Inflammatory macrophage treated with lipopolysaccharide for 1 hour (primary cell): Measurements from ENCODE around the gene CFAP99.
A peak's percentile ranks its signal among the peaks of the same experiment; 100 is the strongest.
"Not testable (repeated sequence)": the region's sequence is repeated elsewhere in the genome, so short reads cannot be mapped to it uniquely, and the experiment has no call there.

ENCODE experiments used
- DNase-seq, 2 donors: peaks; one replicate each; pipeline ENCODE4 v3.0.0-alpha.2; 2020 to 2022

CFAP99 gene

GRCh38 chr4:2412885-2413716 lies 5.7 kb upstream of the CFAP99 start:
- DNase-seq, result peak; percentile 78 to 93

GRCh38 chr4:2413821-2414610 lies 4.7 kb upstream of the CFAP99 start:
- DNase-seq, result peak in 1 of 2 donors; percentile 51

- DNase-seq, result no peak
These were observed 3.5 kb upstream of the CFAP99 start for GRCh38 chr4:2415213-2415612.

GRCh38 chr4:2415881-2416563 lies 2.7 kb upstream of the CFAP99 start:
- DNase-seq, result no peak

- no peak for DNase-seq
These were observed 2.1 kb upstream of the CFAP99 start for GRCh38 chr4:2416564-2417225.

- no peak for DNase-seq
These were observed 1.5 kb upstream of the CFAP99 start for GRCh38 chr4:2417226-2417764.

- no peak for DNase-seq
These were observed 748 bp upstream of the CFAP99 start, which contains the start of gene ZFYVE28 for GRCh38 chr4:2417765-2418649. Gene ZFYVE28 (minus strand): TSS chr4:2418645. CDS start chr4:2418323, 322 bp downstream.

- DNase-seq, result peak; percentile 56 to 65
These were observed 1.1 kb downstream of the CFAP99 start for GRCh38 chr4:2419814-2420213.

- DNase-seq, result no peak
These were observed 3.2 kb downstream of the CFAP99 start for GRCh38 chr4:2421928-2422327.

GRCh38 chr4:2423066-2423465 lies 4.3 kb downstream of the CFAP99 start:
- no peak for DNase-seq

GRCh38 chr4:2423695-2424094 lies 4.9 kb downstream of the CFAP99 start:
- DNase-seq, result no peak

GRCh38 chr4:2424581-2424980 lies 5.8 kb downstream of the CFAP99 start:
- no peak for DNase-seq

GRCh38 chr4:2425386-2426068 lies 6.8 kb downstream of the CFAP99 start:
- no peak for DNase-seq

- DNase-seq, result no peak
These were observed 7.3 kb downstream of the CFAP99 start for GRCh38 chr4:2426069-2426397.

GRCh38 chr4:2426711-2427275 lies 8.0 kb downstream of the CFAP99 start:
- DNase-seq, result no peak

GRCh38 chr4:2427383-2428334 lies 8.9 kb downstream of the CFAP99 start:
- DNase-seq, result no peak

- no peak for DNase-seq
These were observed 9.9 kb downstream of the CFAP99 start for GRCh38 chr4:2428496-2429213.

- not testable (repeated sequence) for DNase-seq
These were observed 11.4 kb downstream of the CFAP99 start for GRCh38 chr4:2429945-2430757.
